Left lobe of liver (tissue), 2 donors: Measurements from ENCODE around the gene CPO. TPM values are rescaled to one million over a fixed set of nuclear protein-coding genes. Genes with fewer than 3 reads are reported as not detected.
A peak's percentile ranks its signal among the peaks of the same experiment; 100 is the strongest.

Experiments
- ATAC-seq: fragments of 200-7000 bp; cut with Tn5 transposase; one replicate; pipeline ENCODE4 v1.9.1; 2020; ENCODE audit warnings: mild to moderate bottlenecking, moderate library complexity
- DNase-seq: peaks from one replicate; pipeline ENCODE4 v3.0.0-alpha.2; 2020; ENCODE audit warnings: low spot score
- total RNA-seq: library from RNA; stranded (reverse); gene quantifications from one replicate; pipeline ENCODE4 v1.2.1, GENCODE V29; 2021
- donor health status: DM: no; HTN: no; CAD: no; lungs with moderate emphysema.
- donor health status: DM: no; HTN: yes; CAD: no.

Gene CPO
- total RNA-seq, 1 donor from 2014 or later = 0.38 TPM

- ATAC-seq (no peak), DNase-seq (no peak)
These were observed 31.5 kb downstream of the CPO start for GRCh38 chr2:206970589-206971360.

GRCh38 chr2:206971805-206972204 is 32.5 kb downstream of the CPO start:
- peak; percentile 73 for ATAC-seq

GRCh38 chr2:206974551-206974950 is 35.2 kb downstream of the CPO start:
- DNase-seq (no peak), ATAC-seq (no peak)

More at GRCh38 chr2:206971805-206972204, 32.5 kb downstream of the CPO start:
- peak; percentile 62 for DNase-seq

GRCh38 chr2:206978746-206979145 is 39.4 kb downstream of the CPO start:
- DNase-seq (no peak), ATAC-seq (no peak)

- ATAC-seq = peak; percentile 71
- DNase-seq = no peak
These were observed 40.0 kb downstream of the CPO start for GRCh38 chr2:206979365-206979764.

- DNase-seq (no peak), ATAC-seq (no peak)
These were observed 40.6 kb downstream of the CPO start for GRCh38 chr2:206979922-206980321.

GRCh38 chr2:206980413-206980812 is 41.1 kb downstream of the CPO start:
- DNase-seq = no peak
- no peak for ATAC-seq

GRCh38 chr2:206981086-206981674 is 41.9 kb downstream of the CPO start:
- no peak for DNase-seq
- no peak for ATAC-seq

GRCh38 chr2:206981739-206982340 is 42.5 kb downstream of the CPO start:
- ATAC-seq (peak; percentile 88), DNase-seq (peak; percentile 58)

GRCh38 chr2:206982360-206982955 is 43.1 kb downstream of the CPO start:
- DNase-seq (no peak), ATAC-seq (no peak)

GRCh38 chr2:206983161-206983859 is 44.0 kb downstream of the CPO start:
- ATAC-seq (no peak), DNase-seq (no peak)

GRCh38 chr2:206984206-206984605 is 44.9 kb downstream of the CPO start:
- DNase-seq = no peak
- ATAC-seq = no peak

GRCh38 chr2:206986943-206987342 is 47.6 kb downstream of the CPO start:
- DNase-seq (no peak), ATAC-seq (no peak)

- DNase-seq (no peak), ATAC-seq (peak; percentile 76)
These were observed 48.5 kb downstream of the CPO start for GRCh38 chr2:206987810-206988209.

GRCh38 chr2:206988884-206989283 is 49.6 kb downstream of the CPO start:
- ATAC-seq (no peak), DNase-seq (no peak)

GRCh38 chr2:206989311-206989710 is 50.0 kb downstream of the CPO start:
- DNase-seq (peak; percentile 60), ATAC-seq (peak; percentile 97)

- DNase-seq = no peak
- ATAC-seq = no peak
These were observed 51.0 kb downstream of the CPO start for GRCh38 chr2:206990360-206990759.

GRCh38 chr2:206991070-206991469 is 51.8 kb downstream of the CPO start:
- DNase-seq (no peak), ATAC-seq (no peak)

GRCh38 chr2:206993396-206993911 is 54.1 kb downstream of the CPO start:
- DNase-seq (no peak), ATAC-seq (no peak)

GRCh38 chr2:206993964-206994363 is 54.6 kb downstream of the CPO start:
- DNase-seq (no peak), ATAC-seq (no peak)

GRCh38 chr2:206996556-206997065 is 57.3 kb downstream of the CPO start:
- DNase-seq (no peak), ATAC-seq (no peak)
